Keratinocyte (primary cell): ENCODE data around the gene GATA1. TPM values are rescaled to one million over a fixed set of nuclear protein-coding genes. Genes with fewer than 3 reads are reported as not detected.

Experiments
- DNase-seq: peaks from one replicate; pipeline ENCODE4 v3.0.0-alpha.2; 2011; ENCODE audit warnings: low read depth, missing footprints, low spot score
- FAIRE-seq: peaks from 2 replicates; lab custom pipeline; 2011; peaks lifted over from hg19 to GRCh38; lab: Jason Lieb, UNC
- H2AFZ ChIP-seq: 2 replicates; pipeline ENCODE4 v1.6.0; 2012; ENCODE audit warnings: low read length, control low read depth, inconsistent platforms; ENCODE audit not compliant: control insufficient read depth
- H3K27ac ChIP-seq: 2 replicates; pipeline ENCODE4 v1.5.1; 2011; ENCODE audit warnings: low read length; ENCODE audit not compliant: control insufficient read depth, insufficient read depth
- H3K27me3 ChIP-seq: 3 replicates; pipeline ENCODE4 v1.6.0; 2011; ENCODE audit warnings: low read length; ENCODE audit not compliant: control insufficient read depth, insufficient read depth; ENCODE audit errors: extremely low read depth
- H3K36me3 ChIP-seq, 2 experiments: 2 replicates in 1 of 2; 3 replicates in 1 of 2; pipeline ENCODE4 v1.5.1; 2011; ENCODE audit warnings: low read length in 2 of 2, mild to moderate bottlenecking in 1 of 2; ENCODE audit not compliant: control insufficient read depth in 2 of 2, insufficient read depth in 2 of 2; ENCODE audit errors: extremely low read depth in 1 of 2
- H3K4me1 ChIP-seq: 3 replicates; pipeline ENCODE4 v1.5.1; 2011; ENCODE audit warnings: low read length; ENCODE audit not compliant: control insufficient read depth, insufficient read depth; ENCODE audit errors: extremely low read depth
- H3K4me2 ChIP-seq: 3 replicates; pipeline ENCODE4 v1.6.0; 2011; ENCODE audit warnings: low read depth, low read length; ENCODE audit not compliant: control insufficient read depth, insufficient read depth; ENCODE audit errors: extremely low read depth
- H3K4me3 ChIP-seq, 3 experiments: fragments of 200-600 bp in 1 of 3; sonication (generic) in 1 of 3; 2 replicates in 2 of 3; 3 replicates in 1 of 3; pipeline ENCODE4 v1.5.1; 2011 to 2016; ENCODE audit warnings: low read length in 3 of 3, mild to moderate bottlenecking in 3 of 3, control low read depth in 2 of 3, inconsistent platforms in 1 of 3, low read depth in 1 of 3, mixed read lengths in 1 of 3, mixed run types in 1 of 3, moderate library complexity in 1 of 3; ENCODE audit not compliant: control insufficient read depth in 2 of 3, insufficient read depth in 2 of 3; ENCODE audit errors: extremely low read depth in 1 of 3
- H3K79me2 ChIP-seq: 2 replicates; pipeline ENCODE4 v1.6.0; 2012; ENCODE audit warnings: low read length; ENCODE audit not compliant: control insufficient read depth, insufficient read depth
- H3K9ac ChIP-seq: 3 replicates; pipeline ENCODE4 v1.6.0; 2011; ENCODE audit warnings: low read length; ENCODE audit not compliant: control insufficient read depth, insufficient read depth; ENCODE audit errors: extremely low read depth
- H3K9me1 ChIP-seq: 3 replicates; pipeline ENCODE4 v1.6.0; 2011; ENCODE audit warnings: low read length; ENCODE audit not compliant: control insufficient read depth, insufficient read depth; ENCODE audit errors: extremely low read depth
- H3K9me3 ChIP-seq: 2 replicates; pipeline ENCODE4 v1.5.1; 2012; ENCODE audit warnings: low read depth, low read length; ENCODE audit not compliant: control insufficient read depth
- H4K20me1 ChIP-seq: 3 replicates; pipeline ENCODE4 v1.6.0; 2011; ENCODE audit warnings: low read length; ENCODE audit not compliant: control insufficient read depth, insufficient read depth; ENCODE audit errors: extremely low read depth
- CTCF ChIP-seq, 3 experiments: IDR thresholded peaks in 1 of 3; conservative IDR thresholded peaks in 1 of 3; optimal IDR thresholded peaks in 1 of 3; 2 replicates in 2 of 3; 3 replicates in 1 of 3; pipeline versions ENCODE3 to v1.5.1; 2011; ENCODE audit warnings: low read length in 3 of 3, mild to moderate bottlenecking in 3 of 3, moderate library complexity in 2 of 3, control low read depth in 1 of 3, inconsistent platforms in 1 of 3; ENCODE audit not compliant: insufficient read depth in 2 of 3; ENCODE audit errors: extremely low read depth in 1 of 3
- EZH2 ChIP-seq: IDR thresholded peaks from one replicate; pipeline ENCODE4 v1.6.1; 2012; ENCODE audit warnings: inconsistent platforms, mild to moderate bottlenecking, low read length, moderate library complexity
- dilution Hi-C: fragments of 300-500 bp; cut with MboI; formaldehyde crosslinking; loops from one replicate; pipeline ENCODE4 v1.7.0; 2020; ENCODE audit warnings: low sequenced_read_pairs; ENCODE audit not compliant: extremely low pct_ligation_motif_present
- polyA plus RNA-seq, 5 experiments: library from polyadenylated mRNA; depleted of rRNA in 3 of 5; stranded (reverse) in 3 of 5; stranded (forward) in 1 of 5; unstranded in 1 of 5; fragments of >200 nt; gene quantifications; 1 replicate in 1 of 5; 2 replicates in 3 of 5; 3 replicates in 1 of 5; pipeline versions ENCODE4 v1.2.1 to v1.2.3, GENCODE V29; 2011 to 2012; ENCODE audit warnings: missing spikeins in 2 of 5, low read depth in 1 of 5, low replicate concordance in 1 of 5

Gene GATA1
- polyA plus RNA-seq, 1 donor (not counting 4 experiments of a cell fraction or from before 2014, with no cell fraction given) = not detected

DNA sequence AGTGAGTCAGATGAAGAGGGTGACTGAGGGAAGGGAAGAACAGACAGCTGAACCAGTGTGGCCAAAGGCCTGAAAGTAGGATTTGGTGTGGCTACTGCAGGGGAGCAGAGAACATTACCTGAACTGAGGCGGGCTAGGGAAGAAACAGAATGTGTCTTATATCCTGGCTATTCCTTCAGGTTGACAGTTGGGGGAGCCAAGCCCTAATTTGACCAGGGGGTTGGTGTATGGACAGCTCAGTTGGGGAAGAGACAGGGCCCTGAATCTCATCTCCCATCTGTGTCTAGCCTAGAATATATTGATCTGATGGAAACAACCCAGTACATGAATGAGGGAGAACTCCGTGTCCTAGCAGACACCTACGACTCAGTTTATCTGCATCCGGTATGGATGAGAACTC, 19.7 kb downstream of the GATA1 start:
- no peak overlapping the region for H2AFZ ChIP-seq
- peaks cover 0 to 1% of the 10 kb centered on the region in 2 experiments for H3K36me3 ChIP-seq
- TF ChIP-seq EZH2 = no peak
- TF ChIP-seq CTCF (optimal IDR thresholded peaks at IDR 0.05 in 1 of 3, IDR thresholded peaks at IDR 0.05 in 1 of 3, conservative IDR thresholded peaks at IDR 0.05 in 1 of 3; ENCODE audit: extremely low read depth in 1 of 3, insufficient read depth in 2 of 3, low read length in 3 of 3) = peak in 1 of 3 experiments; percentile 20
- H3K27me3 ChIP-seq = no peaks in the 10 kb centered on the region
- no peak overlapping the region for H3K9ac ChIP-seq
- H3K79me2 ChIP-seq = no peaks in the 10 kb centered on the region
- peaks cover 4% of the 10 kb centered on the region for H3K4me1 ChIP-seq
- H3K9me1 ChIP-seq = no peaks in the 10 kb centered on the region
- H4K20me1 ChIP-seq = no peaks in the 10 kb centered on the region
- FAIRE-seq (no peak), DNase-seq (no peak)
- no peaks in the 10 kb centered on the region for H3K9me3 ChIP-seq
- no peak overlapping the region for H3K27ac ChIP-seq
- H3K4me3 ChIP-seq = no peak overlapping the region
- no peak overlapping the region for H3K4me2 ChIP-seq
- dilution Hi-C loops = no loop called here

DNA sequence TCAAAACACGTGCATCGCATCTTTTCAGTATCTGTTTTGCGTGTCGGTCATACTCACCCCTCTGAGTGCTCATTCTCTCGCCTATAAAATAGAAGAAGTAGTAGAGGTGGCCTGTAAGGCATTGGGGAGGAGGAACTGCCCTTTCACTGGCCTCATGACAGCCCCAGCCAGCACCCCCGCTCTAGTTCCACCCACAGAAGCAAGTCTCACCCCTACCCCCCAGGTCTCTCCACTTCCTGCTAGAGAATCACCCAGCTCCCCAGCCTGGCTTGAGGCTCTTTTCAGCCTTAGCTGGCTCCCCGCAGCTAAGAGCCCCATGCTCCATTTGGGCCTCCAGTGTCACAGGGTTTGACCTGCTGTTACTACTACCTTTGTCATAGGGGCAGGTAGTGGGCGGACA, 27.3 kb downstream of the GATA1 start:
- DNase-seq = no peak
- TF ChIP-seq CTCF (optimal IDR thresholded peaks at IDR 0.05 in 1 of 3, IDR thresholded peaks at IDR 0.05 in 1 of 3, conservative IDR thresholded peaks at IDR 0.05 in 1 of 3; ENCODE audit: extremely low read depth in 1 of 3, insufficient read depth in 2 of 3, low read length in 3 of 3) (no peak), EZH2 (no peak)
- Histone ChIP-seq H3K27ac (no peak overlapping the region), H3K4me2 (no peak overlapping the region), H3K4me1 (no peaks in the 10 kb centered on the region), H3K27me3 (no peaks in the 10 kb centered on the region), H3K9ac (no peak overlapping the region), H3K9me3 (no peaks in the 10 kb centered on the region), H3K79me2 (no peaks in the 10 kb centered on the region), H3K9me1 (no peaks in the 10 kb centered on the region), H3K4me3 (no peak overlapping the region), H2AFZ (no peak overlapping the region), H3K36me3 (peaks cover 0 to 5% of the 10 kb centered on the region in 2 experiments), H4K20me1 (no peaks in the 10 kb centered on the region)
- no peak for FAIRE-seq
- dilution Hi-C loops = no loop called here
